Measurements from ENCODE around the gene ADCY2. TPM values are rescaled to one million over a fixed set of nuclear protein-coding genes. Genes with fewer than 3 reads are reported as not detected.

ADCY2 gene
- polyA plus RNA-seq, 1 donor (not counting 4 experiments of a cell fraction or from before 2014, with no cell fraction given) = 0.13 TPM

- Histone ChIP-seq H3K9ac (ENCODE audit: control insufficient read depth, extremely low read depth, insufficient read depth, low read length) (no peak overlapping the region), H3K36me3 (ENCODE audit: control insufficient read depth in 2 of 2, extremely low read depth in 1 of 2, insufficient read depth in 2 of 2, low read length in 2 of 2) (peaks cover 24 to 25% of the 10 kb centered on the region in 2 experiments), H3K4me1 (ENCODE audit: control insufficient read depth, extremely low read depth, insufficient read depth, low read length) (peaks cover 13% of the 10 kb centered on the region), H3K9me1 (ENCODE audit: control insufficient read depth, extremely low read depth, insufficient read depth, low read length) (no peaks in the 10 kb centered on the region), H3K27me3 (ENCODE audit: control insufficient read depth, extremely low read depth, insufficient read depth, low read length) (no peaks in the 10 kb centered on the region), H3K4me2 (ENCODE audit: control insufficient read depth, extremely low read depth, insufficient read depth, low read depth, low read length) (no peak overlapping the region), H3K9me3 (ENCODE audit: control insufficient read depth, low read depth, low read length) (no peaks in the 10 kb centered on the region), H3K27ac (ENCODE audit: control insufficient read depth, insufficient read depth, low read length) (no peak overlapping the region), H4K20me1 (ENCODE audit: control insufficient read depth, extremely low read depth, insufficient read depth, low read length) (no peaks in the 10 kb centered on the region), H3K79me2 (ENCODE audit: control insufficient read depth, insufficient read depth, low read length) (peaks cover 68% of the 10 kb centered on the region), H3K4me3 (ENCODE audit: control insufficient read depth in 2 of 3, extremely low read depth in 1 of 3, insufficient read depth in 2 of 3, low read depth in 1 of 3, low read length in 3 of 3) (no peak overlapping the region), H2AFZ (ENCODE audit: control insufficient read depth, low read length) (no peak overlapping the region)
- TF ChIP-seq, protein P1, sequence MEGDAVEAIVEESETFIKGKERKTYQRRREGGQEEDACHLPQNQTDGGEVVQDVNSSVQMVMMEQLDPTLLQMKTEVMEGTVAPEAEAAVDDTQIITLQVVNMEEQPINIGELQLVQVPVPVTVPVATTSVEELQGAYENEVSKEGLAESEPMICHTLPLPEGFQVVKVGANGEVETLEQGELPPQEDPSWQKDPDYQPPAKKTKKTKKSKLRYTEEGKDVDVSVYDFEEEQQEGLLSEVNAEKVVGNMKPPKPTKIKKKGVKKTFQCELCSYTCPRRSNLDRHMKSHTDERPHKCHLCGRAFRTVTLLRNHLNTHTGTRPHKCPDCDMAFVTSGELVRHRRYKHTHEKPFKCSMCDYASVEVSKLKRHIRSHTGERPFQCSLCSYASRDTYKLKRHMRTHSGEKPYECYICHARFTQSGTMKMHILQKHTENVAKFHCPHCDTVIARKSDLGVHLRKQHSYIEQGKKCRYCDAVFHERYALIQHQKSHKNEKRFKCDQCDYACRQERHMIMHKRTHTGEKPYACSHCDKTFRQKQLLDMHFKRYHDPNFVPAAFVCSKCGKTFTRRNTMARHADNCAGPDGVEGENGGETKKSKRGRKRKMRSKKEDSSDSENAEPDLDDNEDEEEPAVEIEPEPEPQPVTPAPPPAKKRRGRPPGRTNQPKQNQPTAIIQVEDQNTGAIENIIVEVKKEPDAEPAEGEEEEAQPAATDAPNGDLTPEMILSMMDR (optimal IDR thresholded peaks at IDR 0.05 in 1 of 3, IDR thresholded peaks at IDR 0.05 in 1 of 3, conservative IDR thresholded peaks at IDR 0.05 in 1 of 3; ENCODE audit: extremely low read depth in 1 of 3, insufficient read depth in 2 of 3, low read length in 3 of 3) = no peak
- no peak for DNase-seq (ENCODE audit: low read depth, low spot score)
- dilution Hi-C loops (cut with MboI; ENCODE audit: extremely low pct_ligation_motif_present, low sequenced_read_pairs) = no loop called here
- FAIRE-seq = no peak
Observed at GRCh38 chr5:7873216-7873615, 477.3 kb downstream of the ADCY2 start.

DNA sequence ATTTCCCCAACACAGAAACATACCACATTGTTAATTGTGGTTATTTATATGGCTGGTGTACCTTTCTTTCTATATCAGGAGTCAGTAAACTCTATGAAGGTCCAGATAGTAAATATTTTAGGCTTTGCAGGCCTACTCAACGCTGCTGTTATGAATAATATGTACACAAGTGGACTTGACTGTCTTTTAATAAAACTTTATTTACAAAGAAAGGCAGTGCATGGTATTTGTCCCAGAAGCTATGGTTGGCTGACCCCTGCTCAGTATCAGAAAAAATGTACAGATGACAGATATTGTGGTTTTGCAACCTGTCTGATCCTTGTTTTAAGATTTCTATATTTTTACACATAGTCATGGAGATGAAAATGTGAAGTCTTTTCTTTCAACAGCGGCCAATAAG is 478.7 kb downstream of the ADCY2 start:
- H3K79me2 ChIP-seq (ENCODE audit: control insufficient read depth, insufficient read depth, low read length) = peaks cover 59% of the 10 kb centered on the region
- H3K9ac ChIP-seq (ENCODE audit: control insufficient read depth, extremely low read depth, insufficient read depth, low read length) = no peak overlapping the region
- no peak for DNase-seq (ENCODE audit: low read depth, low spot score)
- H3K36me3 ChIP-seq (ENCODE audit: control insufficient read depth in 2 of 2, extremely low read depth in 1 of 2, insufficient read depth in 2 of 2, low read length in 2 of 2) = peaks cover 26 to 28% of the 10 kb centered on the region in 2 experiments
- TF ChIP-seq EZH2 (IDR thresholded peaks at IDR 0.05; ENCODE audit: low read length) = no peak
- TF ChIP-seq, protein P1 (optimal IDR thresholded peaks at IDR 0.05 in 1 of 3, IDR thresholded peaks at IDR 0.05 in 1 of 3, conservative IDR thresholded peaks at IDR 0.05 in 1 of 3; ENCODE audit: extremely low read depth in 1 of 3, insufficient read depth in 2 of 3, low read length in 3 of 3) = no peak
- H3K9me3 ChIP-seq (ENCODE audit: control insufficient read depth, low read depth, low read length) = no peaks in the 10 kb centered on the region
- peaks cover 13% of the 10 kb centered on the region for H3K4me1 ChIP-seq (ENCODE audit: control insufficient read depth, extremely low read depth, insufficient read depth, low read length)
- H3K9me1 ChIP-seq (ENCODE audit: control insufficient read depth, extremely low read depth, insufficient read depth, low read length) = no peaks in the 10 kb centered on the region
- no peak for FAIRE-seq
- H3K27ac ChIP-seq (ENCODE audit: control insufficient read depth, insufficient read depth, low read length) = no peak overlapping the region
- no peak overlapping the region for H2AFZ ChIP-seq (ENCODE audit: control insufficient read depth, low read length)
- no peak overlapping the region for H3K4me2 ChIP-seq (ENCODE audit: control insufficient read depth, extremely low read depth, insufficient read depth, low read depth, low read length)
- H3K27me3 ChIP-seq (ENCODE audit: control insufficient read depth, extremely low read depth, insufficient read depth, low read length) = no peaks in the 10 kb centered on the region
- peaks cover 2% of the 10 kb centered on the region for H4K20me1 ChIP-seq (ENCODE audit: control insufficient read depth, extremely low read depth, insufficient read depth, low read length)
- H3K4me3 ChIP-seq (ENCODE audit: control insufficient read depth in 2 of 3, extremely low read depth in 1 of 3, insufficient read depth in 2 of 3, low read depth in 1 of 3, low read length in 3 of 3) = no peak overlapping the region
- dilution Hi-C loops (cut with MboI; ENCODE audit: extremely low pct_ligation_motif_present, low sequenced_read_pairs) = no loop called here

Data from keratinocyte (primary cell).